Astrocyte of the spinal cord (primary cell): ENCODE results near the gene TXNDC9.
A peak's percentile ranks its signal among the peaks of the same experiment; 100 is the strongest.

Experiments used
- DNase-seq: peaks from one replicate; pipeline ENCODE4 v3.0.0; 2011; ENCODE audit warnings: low read depth, low spot score
- H3K4me3 ChIP-seq: 2 replicates; pipeline ENCODE4 v1.5.1; 2011; ENCODE audit warnings: low read depth, mild to moderate bottlenecking, low read length, moderate library complexity
- in situ Hi-C: cut with HindIII; loops from 2 replicates; pipeline ENCODE4 v1.10.0; 2017; ENCODE audit warnings: low sequenced_read_pairs
- TF ChIP-seq, protein P1 (sequence below): IDR thresholded peaks from 2 replicates; pipeline ENCODE4 v1.5.1; 2012; ENCODE audit warnings: low read depth, mild to moderate bottlenecking, low read length, inconsistent platforms

Gene TXNDC9, protein sequence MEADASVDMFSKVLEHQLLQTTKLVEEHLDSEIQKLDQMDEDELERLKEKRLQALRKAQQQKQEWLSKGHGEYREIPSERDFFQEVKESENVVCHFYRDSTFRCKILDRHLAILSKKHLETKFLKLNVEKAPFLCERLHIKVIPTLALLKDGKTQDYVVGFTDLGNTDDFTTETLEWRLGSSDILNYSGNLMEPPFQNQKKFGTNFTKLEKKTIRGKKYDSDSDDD

DNA sequence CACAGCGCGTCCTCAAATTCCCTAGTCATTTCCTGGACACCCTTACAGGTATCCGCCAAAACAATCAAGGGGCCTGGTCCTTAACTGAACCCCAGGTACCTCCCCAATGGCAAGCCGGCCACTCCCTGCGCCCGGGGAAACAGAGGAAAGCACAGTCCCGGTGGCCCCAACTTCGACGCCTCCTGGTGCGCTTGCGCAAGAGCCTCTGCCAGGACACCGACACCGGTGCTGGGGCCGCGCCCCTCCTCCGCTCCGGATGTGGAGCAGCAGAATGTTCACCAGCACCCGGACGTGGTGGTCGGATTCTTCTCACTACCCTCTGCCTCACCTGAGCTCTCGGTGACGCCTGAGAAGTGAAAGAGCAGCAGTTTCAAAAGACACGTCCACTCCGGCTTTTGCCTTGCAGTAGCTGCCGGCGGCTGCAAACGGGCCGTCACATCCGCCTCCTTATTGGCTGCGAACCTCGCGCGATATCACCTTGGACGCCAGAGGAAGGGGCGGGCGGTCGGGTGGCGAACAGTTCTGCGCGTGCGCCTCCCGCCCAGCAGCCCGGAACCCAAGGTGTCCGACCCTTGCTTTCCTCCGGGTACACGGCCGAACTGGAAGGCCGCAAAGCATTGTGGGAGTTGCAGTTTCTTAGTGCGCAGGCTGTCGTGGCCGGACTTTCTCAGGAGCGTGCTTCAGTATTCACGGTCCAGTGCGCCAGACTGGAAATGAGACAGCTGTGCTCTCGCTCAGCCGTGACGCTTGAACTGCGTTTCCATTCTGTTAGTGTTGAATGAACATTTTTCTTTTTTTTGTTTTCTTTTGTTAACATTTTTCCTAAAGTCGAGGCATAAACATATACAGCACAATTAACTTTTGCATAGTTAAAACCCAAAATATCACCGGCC is at the start of gene TXNDC9:
TXNDC9 (minus strand) TSS at position 423 of the 893 bp plus-strand sequence. CDS start 3,123 bp downstream, outside the sequence.
- DNase-seq = peak; percentile 100
- peak within 1 kb of the TSS; percentile 90 for H3K4me3 ChIP-seq
- TF ChIP-seq, protein P1, sequence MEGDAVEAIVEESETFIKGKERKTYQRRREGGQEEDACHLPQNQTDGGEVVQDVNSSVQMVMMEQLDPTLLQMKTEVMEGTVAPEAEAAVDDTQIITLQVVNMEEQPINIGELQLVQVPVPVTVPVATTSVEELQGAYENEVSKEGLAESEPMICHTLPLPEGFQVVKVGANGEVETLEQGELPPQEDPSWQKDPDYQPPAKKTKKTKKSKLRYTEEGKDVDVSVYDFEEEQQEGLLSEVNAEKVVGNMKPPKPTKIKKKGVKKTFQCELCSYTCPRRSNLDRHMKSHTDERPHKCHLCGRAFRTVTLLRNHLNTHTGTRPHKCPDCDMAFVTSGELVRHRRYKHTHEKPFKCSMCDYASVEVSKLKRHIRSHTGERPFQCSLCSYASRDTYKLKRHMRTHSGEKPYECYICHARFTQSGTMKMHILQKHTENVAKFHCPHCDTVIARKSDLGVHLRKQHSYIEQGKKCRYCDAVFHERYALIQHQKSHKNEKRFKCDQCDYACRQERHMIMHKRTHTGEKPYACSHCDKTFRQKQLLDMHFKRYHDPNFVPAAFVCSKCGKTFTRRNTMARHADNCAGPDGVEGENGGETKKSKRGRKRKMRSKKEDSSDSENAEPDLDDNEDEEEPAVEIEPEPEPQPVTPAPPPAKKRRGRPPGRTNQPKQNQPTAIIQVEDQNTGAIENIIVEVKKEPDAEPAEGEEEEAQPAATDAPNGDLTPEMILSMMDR = no peak
- in situ Hi-C loops = no loop called here

DNA sequence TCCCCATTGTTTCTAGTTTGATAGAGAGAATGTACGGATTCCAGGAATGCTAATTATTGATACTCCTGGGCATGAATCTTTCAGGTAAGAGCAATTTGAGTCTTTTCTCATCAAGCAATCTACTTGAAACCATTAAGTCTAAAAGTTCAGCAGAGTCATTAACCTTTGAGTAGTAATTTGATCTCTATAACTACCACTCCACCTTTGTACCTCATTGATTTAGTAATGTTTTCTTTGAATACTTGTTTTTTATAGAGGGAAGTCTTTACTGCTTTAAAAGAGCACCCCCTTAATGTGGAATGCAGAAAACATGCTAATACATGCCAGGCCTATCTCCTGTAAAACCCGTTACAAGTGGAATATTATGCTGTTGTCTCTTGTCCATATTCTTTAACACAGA is 46.0 kb upstream of the TXNDC9 start:
- no peak for DNase-seq
- in situ Hi-C loops = no loop called here
- no peak overlapping the region for H3K4me3 ChIP-seq
- TF ChIP-seq, protein P1 = no peak

DNA sequence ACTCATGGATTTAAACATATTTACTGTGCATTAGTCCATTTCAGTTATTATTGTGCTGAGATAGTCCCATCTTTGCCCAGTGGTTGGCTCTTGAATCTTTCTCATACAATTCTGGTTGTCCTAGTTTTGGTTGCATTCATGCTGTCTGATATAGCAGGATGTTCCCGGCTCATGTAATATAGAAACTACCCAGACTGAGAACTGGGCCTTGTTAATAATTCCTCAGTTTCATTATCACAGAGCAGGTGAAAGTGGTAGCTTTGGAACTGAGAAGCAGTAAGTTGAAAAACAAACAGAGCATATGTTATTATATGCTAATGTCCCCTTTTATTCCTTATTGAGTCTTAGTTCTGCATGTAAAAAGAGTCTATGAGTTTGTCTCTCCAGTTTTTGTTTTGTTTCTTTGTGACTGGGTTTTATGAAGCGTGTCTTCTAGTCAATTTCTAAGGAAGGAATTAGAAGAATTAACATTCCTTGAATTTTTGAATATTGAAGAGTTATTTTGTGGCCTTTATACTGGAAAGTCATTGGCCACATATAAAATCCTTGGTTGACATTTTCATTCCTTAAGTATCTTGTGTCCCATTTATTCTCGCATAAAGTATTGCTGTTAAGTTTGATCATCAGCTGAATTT is 44.4 kb upstream of the TXNDC9 start:
- in situ Hi-C loops = no loop called here
- DNase-seq = no peak
- TF ChIP-seq, protein P1 = no peak
- no peak overlapping the region for H3K4me3 ChIP-seq

DNA sequence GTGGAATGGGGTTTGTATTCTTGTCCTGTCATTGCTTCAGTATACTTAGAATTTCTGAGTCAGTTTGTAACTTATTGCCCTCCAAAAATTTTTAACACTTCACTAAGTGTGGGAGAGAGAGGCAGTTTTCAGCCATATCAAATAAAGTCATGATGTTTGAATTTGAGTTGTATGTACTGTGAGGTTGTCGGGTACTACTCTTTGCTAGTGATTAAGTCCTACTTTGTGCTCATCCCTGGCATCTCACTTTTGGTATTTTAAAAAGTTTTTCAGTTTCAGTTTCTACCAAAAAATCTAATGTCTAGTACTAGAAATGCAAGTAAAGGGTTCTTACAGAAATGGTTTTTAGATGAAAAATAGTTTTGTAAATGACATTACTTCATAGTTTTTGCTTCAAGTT is 41.7 kb upstream of the TXNDC9 start:
- TF ChIP-seq, protein P1 = no peak
- in situ Hi-C loops = no loop called here
- DNase-seq = no peak

DNA sequence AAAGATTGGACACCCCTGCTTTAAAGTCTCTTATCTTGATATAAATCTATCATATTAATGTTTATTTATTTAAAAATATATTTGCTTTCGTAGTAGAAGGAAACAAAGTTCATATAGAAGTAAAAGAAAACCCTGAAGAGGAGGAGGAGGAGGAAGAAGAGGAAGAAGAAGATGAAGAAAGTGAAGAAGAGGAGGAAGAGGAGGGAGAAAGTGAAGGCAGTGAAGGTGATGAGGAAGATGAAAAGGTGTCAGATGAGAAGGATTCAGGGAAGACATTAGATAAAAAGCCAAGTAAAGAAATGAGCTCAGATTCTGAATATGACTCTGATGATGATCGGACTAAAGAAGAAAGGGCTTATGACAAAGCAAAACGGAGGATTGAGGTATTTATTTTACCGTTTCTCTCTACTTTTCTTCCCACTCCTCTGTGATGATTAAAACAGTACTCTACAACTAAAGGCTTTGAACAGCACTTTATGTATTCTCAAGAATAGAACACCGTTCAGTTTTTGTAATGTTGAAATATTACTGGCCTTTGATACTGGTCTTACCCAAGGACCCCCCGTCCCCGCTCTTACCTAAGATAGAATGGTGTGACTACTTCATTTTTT is 40.2 kb upstream of the TXNDC9 start:
- TF ChIP-seq, protein P1 = no peak
- in situ Hi-C loops = no loop called here
- H3K4me3 ChIP-seq = no peak overlapping the region
- no peak for DNase-seq

More for the DNA sequence above, 41.7 kb upstream of the TXNDC9 start:
- no peak overlapping the region for H3K4me3 ChIP-seq

DNA sequence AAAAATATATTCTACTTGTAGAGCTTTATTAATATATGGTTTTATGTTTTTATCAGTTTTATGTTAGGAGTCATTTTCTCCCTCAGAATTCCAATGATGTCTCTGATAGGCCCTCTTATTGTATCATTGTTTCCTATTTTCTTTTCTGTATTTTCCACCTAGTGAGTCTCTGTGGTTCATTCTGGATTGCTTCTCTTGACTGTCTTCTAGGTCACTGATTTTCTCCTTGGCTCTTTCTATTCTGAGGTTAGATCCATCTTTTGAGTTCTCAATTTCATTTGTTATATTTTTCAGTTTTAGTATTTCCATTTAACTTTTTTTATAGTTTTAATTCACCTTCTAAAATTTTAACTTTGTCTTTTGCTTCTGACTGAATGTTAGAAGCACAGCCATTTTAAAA is 38.6 kb upstream of the TXNDC9 start:
- in situ Hi-C loops = no loop called here
- TF ChIP-seq, protein P1 = no peak
- no peak for DNase-seq
- H3K4me3 ChIP-seq = no peak overlapping the region
